GM20431 (cell line): ENCODE data around the gene PLD1.
"Not testable (repeated sequence)": the region's sequence is repeated elsewhere in the genome, so short reads cannot be mapped to it uniquely, and the experiment has no call there.

ENCODE experiments used
- in situ Hi-C: fragments of 300-500 bp; cut with MseI, MboI; formaldehyde crosslinking; loops from one replicate; pipeline ENCODE4 v1.15.0; 2020; ENCODE audit warnings: low sequenced_read_pairs; ENCODE audit not compliant: unreplicated experiment

Gene PLD1

DNA sequence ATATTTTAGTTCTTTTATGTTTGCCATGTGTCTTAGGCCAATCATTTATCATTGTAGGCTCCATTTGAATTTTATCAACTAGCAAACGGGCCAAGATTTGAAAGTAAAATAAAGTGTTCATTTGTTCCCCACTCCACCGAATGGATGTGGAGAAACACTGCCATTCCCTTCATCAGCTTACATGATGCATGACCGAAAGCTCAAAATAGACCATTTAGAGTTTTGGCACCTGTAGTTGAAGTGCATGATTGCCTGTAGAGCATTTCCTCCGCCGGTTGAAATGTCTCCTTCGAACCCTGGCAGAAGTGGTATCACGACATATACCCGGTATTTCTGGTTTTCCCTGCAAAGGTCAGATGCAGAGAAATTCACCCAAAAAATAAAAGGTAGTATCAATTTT lies 165.6 kb downstream of the PLD1 start:
- in situ Hi-C loops = no loop called here

GRCh38 chr3:171643681-171644080 lies 166.6 kb downstream of the PLD1 start:
- in situ Hi-C loops = no loop called here

DNA sequence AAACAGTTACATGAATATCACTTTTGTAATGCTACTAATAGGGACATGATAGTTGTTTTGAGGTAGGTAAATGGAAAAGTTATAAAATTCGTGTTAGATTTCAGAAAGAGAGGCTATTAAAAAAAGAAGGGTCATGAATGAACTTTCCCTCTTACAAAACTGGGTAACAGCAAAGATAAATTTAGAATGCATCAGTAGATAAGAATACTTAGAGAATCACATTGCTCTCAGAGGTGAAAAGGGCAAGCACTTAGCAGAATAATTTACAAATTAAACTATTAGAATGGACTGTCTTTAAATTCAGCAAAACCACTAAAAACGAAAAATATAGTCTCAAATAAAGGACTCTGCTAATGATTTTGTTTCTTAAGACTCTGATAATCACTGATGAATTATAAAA lies 167.2 kb downstream of the PLD1 start:
- in situ Hi-C loops = no loop called here

GRCh38 chr3:171640520-171641412 lies 169.5 kb downstream of the PLD1 start:
- in situ Hi-C loops = no loop called here

DNA sequence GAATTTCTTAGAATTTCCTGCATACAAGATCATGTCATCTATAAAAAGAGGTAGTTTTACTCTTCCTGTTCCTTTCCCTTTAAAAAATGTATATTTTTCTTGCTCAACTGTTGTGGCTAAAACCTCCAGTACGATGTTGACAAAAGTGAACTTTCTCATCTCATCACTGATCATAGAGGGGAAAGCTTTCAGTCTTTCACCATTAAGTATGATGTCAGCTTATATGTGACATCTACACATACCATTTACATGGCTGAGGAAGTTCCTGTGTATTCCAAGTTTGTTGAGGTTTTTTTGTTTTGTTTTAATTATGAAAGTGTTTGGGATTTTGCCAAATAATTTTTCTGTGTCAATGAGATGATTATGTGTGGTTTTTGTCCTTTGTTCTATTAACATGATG lies 173.6 kb downstream of the PLD1 start:
- in situ Hi-C loops = no loop called here

GRCh38 chr3:171632766-171633165 lies 177.5 kb downstream of the PLD1 start:
- in situ Hi-C loops = no loop called here

- in situ Hi-C loops = not testable (repeated sequence)
These were observed 183.5 kb downstream of the PLD1 start for GRCh38 chr3:171626799-171627198.

- in situ Hi-C loops = no loop called here
These were observed 188.2 kb downstream of the PLD1 start for GRCh38 chr3:171622126-171622525.

DNA sequence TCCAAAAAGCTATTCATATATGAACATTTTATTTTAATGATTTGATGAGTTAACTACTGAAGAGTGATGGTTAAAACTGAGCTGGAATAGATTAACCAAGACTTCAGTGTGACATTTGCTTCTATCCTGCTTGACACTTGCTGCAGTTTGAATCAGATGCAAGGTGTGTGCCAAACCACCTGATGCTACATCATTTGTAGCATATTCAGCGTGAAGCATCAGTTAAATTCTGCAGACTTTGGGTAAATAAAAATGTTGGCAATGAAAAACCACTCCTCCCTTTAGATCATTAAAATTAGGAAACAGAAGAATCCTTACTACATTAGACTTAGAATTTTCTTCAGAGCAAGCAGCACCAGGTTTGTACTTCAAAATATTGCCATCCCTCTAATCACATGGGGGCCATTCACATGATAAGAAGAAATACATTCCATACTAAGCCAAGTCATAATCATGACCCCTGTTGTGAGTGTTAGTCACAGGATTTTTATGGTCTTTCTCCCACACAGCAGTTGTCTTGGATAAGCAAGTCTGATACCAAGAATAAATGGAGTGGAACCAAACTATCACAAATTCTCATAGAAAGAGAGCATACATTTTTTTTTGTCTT lies 189.4 kb downstream of the PLD1 start:
- in situ Hi-C loops = no loop called here

DNA sequence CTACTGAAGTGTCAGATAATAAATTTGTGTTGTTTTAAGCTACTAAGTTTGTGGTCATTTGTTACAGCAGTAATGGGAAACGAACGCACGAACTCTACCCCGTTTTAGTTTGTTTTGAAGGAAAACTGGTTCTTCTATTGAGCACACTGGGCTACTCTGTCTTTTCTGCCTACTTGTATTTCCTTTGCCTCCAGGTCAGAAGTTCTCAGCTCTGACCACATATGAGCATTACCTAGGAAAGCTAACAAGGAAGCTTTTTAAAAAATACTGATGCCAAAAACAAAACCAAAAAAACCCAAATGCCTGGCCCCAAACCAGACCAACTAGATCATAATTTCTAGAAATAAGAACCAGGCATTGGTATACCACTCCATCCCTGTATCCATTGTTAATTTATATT lies 193.5 kb downstream of the PLD1 start:
- in situ Hi-C loops = no loop called here

DNA sequence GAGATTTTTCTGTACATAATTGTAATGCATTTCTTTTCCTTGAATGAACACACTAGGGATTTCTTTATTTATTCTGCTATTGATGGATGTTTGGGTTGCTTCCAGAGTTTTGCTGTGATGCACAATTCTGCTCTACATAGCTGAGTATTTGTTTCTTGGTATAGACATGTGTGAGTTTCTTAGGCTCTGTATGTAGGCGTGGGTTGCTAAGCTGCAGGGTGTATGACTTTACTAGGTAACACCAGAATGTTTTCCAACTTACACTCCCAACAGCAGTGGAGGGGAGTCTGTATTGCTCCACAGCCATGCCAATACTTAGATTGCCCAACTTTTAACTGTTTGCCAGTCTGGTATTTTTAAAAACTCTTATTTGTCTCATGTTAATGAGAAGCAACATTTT lies 194.6 kb downstream of the PLD1 start:
- in situ Hi-C loops = no loop called here

- in situ Hi-C loops = no loop called here
These were observed 195.0 kb downstream of the PLD1 start for GRCh38 chr3:171615281-171615680.

GRCh38 chr3:171614318-171614921 lies 195.9 kb downstream of the PLD1 start:
- in situ Hi-C loops = no loop called here

DNA sequence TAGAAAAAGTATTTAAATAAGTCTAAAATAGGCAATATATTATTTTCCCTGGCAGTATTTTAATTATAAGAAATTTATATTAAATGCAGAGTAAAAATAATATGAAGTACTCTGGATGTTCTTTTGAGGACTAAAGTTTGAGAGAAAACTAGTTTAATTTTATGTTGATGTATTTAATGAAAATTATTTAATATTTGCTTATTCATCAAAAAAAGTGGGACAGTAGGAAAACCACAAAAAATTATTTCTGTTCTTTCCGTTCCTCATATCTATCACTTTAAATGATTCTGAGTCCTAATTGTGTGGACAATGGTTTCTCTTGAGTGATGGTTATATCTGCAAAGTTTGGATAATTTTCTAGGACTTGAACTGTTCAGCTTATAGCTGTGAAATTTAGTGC lies 202.8 kb downstream of the PLD1 start:
- in situ Hi-C loops = no loop called here

GRCh38 chr3:171606151-171606751 lies 204.0 kb downstream of the PLD1 start:
- in situ Hi-C loops = no loop called here

GRCh38 chr3:171604370-171604769 lies 205.9 kb downstream of the PLD1 start:
- in situ Hi-C loops = no loop called here

DNA sequence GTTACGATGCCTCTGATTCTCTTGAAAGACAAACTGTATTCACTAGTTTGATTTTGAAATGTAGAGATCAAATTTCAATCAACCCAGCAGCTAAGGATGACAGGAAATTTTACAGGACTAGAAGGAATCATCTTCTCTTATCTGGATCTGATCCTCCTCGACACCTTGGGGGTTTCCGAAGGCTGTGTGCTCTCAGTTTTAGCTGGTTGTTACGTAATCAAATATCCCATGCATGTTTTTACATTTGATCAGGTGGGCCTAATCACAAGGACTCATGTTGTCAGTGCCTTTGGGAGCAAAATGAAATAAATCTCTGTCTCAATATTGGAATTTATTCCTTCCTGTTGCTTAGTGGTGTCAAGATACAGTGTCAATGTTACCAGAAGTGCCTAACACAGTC lies 208.2 kb downstream of the PLD1 start:
- in situ Hi-C loops = no loop called here

GRCh38 chr3:171600030-171600429 lies 210.3 kb downstream of the PLD1 start:
- in situ Hi-C loops = no loop called here

- in situ Hi-C loops = no loop called here
These were observed 211.3 kb downstream of the PLD1 start for GRCh38 chr3:171598990-171599389.

GRCh38 chr3:171592786-171593185 lies 217.5 kb downstream of the PLD1 start:
- in situ Hi-C loops = no loop called here

- in situ Hi-C loops = no loop called here
These were observed 219.2 kb downstream of the PLD1 start for GRCh38 chr3:171591070-171591469.
